HUES6 (cell line): Measurements from ENCODE around the gene NCOA4.
"Not testable (repeated sequence)": the region's sequence is repeated elsewhere in the genome, so short reads cannot be mapped to it uniquely, and the experiment has no call there.

Source experiments
- H3K27ac ChIP-seq: 2 replicates; pipeline ENCODE4 v1.7.0; 2013; ENCODE audit warnings: low read depth, mild to moderate bottlenecking, low read length, inconsistent platforms
- H3K27me3 ChIP-seq: 2 replicates; pipeline ENCODE4 v1.6.1; 2013; ENCODE audit warnings: low read length; ENCODE audit not compliant: control insufficient read depth, insufficient read depth
- H3K36me3 ChIP-seq: 2 replicates; pipeline ENCODE4 v1.6.1; 2013; ENCODE audit warnings: low read length; ENCODE audit not compliant: control insufficient read depth, insufficient read depth
- H3K4me1 ChIP-seq: 2 replicates; pipeline ENCODE4 v1.6.1; 2013; ENCODE audit warnings: low read length; ENCODE audit not compliant: control insufficient read depth, insufficient read depth
- H3K4me3 ChIP-seq: 2 replicates; pipeline ENCODE4 v1.5.1; 2013; ENCODE audit warnings: low read depth, low read length
- H3K9ac ChIP-seq: one replicate; pipeline ENCODE4 v1.6.1; 2013; ENCODE audit warnings: mild to moderate bottlenecking, low read length
- H3K9me3 ChIP-seq: 2 replicates; pipeline ENCODE4 v1.6.1; 2013; ENCODE audit warnings: low read depth, low read length; ENCODE audit not compliant: control insufficient read depth, insufficient read depth

The NCOA4 gene

DNA sequence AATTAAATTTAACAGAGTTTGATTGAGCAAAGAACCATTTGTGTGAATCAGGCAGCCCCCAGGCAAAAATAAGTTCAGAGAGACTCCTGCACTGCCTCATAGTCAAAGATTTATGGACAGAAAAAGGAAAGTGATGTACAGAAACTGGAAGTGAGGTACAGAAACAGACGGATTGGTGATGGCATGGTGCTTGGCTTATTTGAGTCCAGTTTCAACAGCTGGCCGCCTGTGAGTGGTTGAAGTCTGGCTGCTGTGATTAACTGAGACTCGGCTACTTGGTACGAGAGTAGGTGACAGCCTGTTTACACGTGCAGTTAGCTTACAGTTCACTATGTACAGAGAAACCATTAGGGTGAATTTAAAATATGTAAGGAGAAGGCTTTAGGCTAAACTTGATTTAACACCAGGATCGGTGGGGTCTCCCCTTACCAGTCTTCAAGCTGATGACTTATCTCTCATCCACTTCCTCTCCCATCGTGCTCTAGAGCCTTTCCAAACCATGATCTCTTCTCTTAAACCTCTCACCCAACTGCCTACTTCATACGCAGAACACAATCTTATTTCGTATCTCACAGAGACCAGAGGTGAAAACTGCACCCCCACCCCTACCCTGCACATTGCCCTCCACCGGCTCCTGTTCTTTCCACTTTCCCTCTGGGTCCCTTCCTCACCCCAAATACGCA lies 20.7 kb upstream of the NCOA4 start:
- no peak overlapping the region for H3K9ac ChIP-seq
- H3K4me1 ChIP-seq = peaks cover 49% of the 10 kb centered on the region

DNA sequence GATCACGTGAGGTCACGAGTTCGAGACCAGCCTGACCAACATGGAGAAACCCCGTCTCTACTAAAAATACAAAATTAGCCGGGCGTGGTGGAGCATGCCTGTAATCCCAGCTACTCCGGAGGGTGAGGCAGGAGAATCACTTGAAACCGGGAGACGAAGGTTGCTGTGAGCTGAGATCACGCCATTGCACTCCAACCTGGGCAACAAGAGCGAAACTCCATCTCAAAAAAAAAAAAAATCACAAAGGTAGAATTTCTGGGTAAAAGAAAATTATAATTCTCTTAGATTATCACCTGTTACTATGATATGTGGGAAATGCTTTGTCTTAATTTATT lies 19.0 kb upstream of the NCOA4 start:
- not testable (repeated sequence) for H3K27me3 ChIP-seq, H3K9me3 ChIP-seq, H3K36me3 ChIP-seq, H3K9ac ChIP-seq, H3K4me3 ChIP-seq, H3K27ac ChIP-seq
- peaks cover 38% of the 10 kb centered on the region for H3K4me1 ChIP-seq

More for the DNA sequence above, 20.7 kb upstream of the NCOA4 start:
- Histone ChIP-seq H3K4me3 (no peak overlapping the region), H3K36me3 (no peaks in the 10 kb centered on the region), H3K9me3 (no peaks in the 10 kb centered on the region), H3K27me3 (no peaks in the 10 kb centered on the region), H3K27ac (no peak overlapping the region; the same call in 1 of the 2 replicates)

DNA sequence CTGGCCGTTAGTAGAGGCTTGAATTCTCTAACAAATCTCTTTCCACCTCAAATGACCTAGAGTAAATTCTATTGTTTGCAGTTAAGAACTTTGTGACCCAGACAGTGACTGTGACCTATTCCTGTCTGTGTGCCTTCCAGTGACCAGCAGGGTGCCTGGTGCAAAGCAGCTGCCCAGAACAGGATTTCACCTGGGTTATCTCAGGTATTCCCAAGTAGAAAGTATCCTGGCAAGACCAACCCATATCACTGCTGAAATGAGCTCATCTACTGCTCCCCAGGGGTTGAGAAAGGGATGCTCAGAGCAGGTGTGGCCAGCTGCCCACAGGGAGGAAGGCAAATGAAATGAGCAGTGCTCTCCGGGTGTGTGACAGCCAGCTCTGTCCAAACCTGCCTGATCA lies 17.7 kb upstream of the NCOA4 start:
- Histone ChIP-seq H3K9ac (no peak overlapping the region), H3K4me3 (no peak overlapping the region), H3K36me3 (no peaks in the 10 kb centered on the region), H3K27me3 (no peaks in the 10 kb centered on the region), H3K9me3 (no peaks in the 10 kb centered on the region), H3K27ac (no peak overlapping the region), H3K4me1 (peaks cover 24% of the 10 kb centered on the region)

DNA sequence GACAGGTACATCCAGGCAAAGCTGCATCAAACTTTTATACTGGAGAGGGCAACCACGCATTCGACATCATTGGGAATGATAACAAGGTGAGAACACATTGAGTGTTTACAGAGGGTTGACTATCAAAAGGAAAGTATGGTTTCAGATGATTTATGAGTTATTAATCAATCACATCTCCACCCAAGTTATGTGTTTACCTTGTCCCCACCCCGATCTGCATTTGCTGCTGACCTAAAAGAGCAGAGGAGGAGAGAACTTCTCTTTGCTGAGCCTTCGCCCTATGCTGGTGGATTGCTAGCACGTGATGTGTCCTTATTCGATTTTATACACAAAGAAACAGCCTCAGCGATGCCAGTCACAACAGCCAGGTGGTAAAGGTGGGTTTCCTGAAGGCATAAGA lies 15.8 kb upstream of the NCOA4 start, which contains the start of gene MSMB:
Gene MSMB, minus strand, starts transcription at position 9 of the 400 bp plus-strand sequence. CDS start 32 bp downstream, outside the sequence.
- Histone ChIP-seq H3K9ac (no peak within 1 kb of the TSS), H3K27ac (no peak within 1 kb of the TSS), H3K36me3 (no peaks in the 10 kb centered on the region), H3K9me3 (no peaks in the 10 kb centered on the region), H3K27me3 (no peaks in the 10 kb centered on the region), H3K4me1 (peaks cover 6% of the 10 kb centered on the region; the same call in 1 of the 2 replicates), H3K4me3 (no peak within 1 kb of the TSS)

DNA sequence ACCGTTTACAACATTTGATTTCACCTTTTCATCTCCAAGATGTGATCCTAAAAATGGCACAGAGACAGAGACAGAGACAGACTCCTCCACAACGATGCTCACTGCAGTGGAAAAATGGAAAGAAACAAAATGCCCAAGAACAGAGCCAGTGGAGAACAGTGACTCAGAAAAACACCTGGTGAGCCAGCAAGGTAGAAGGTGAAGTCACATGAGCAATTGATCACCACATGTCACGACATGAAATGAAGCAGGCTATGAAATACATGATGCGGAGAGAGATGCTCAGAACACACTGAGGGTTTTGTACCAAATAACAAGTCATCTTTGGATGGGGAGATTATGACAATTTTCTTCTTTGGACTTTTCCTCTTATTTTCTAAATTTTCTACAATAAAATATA lies 12.1 kb upstream of the NCOA4 start:
- Histone ChIP-seq H3K27me3 (no peaks in the 10 kb centered on the region), H3K4me3 (no peak overlapping the region), H3K9me3 (no peaks in the 10 kb centered on the region), H3K4me1 (no peaks in the 10 kb centered on the region), H3K36me3 (no peaks in the 10 kb centered on the region), H3K9ac (no peak overlapping the region), H3K27ac (no peak overlapping the region)

DNA sequence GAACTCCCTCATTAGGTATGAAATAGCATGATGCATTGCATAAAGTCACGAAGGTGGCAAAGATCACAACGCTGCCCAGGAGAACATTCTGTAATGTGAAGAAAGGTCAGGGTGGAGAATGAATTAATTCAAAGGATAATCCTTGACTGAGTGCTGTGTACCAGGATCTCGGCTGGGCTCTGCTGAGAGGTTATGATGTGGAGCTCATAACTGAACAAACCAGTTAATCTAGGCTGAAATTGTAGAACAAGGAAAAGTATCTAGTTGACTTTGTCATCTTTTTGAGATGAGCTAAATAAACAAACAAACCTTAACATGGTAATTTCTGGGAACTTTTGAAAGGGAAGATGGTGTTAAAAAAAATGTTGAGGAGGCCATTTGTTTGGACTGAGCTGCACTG lies 9.6 kb upstream of the NCOA4 start:
- no peaks in the 10 kb centered on the region for H3K36me3 ChIP-seq
- H3K4me3 ChIP-seq = no peak overlapping the region
- H3K27me3 ChIP-seq = no peaks in the 10 kb centered on the region
- no peak overlapping the region for H3K27ac ChIP-seq
- H3K9ac ChIP-seq = no peak overlapping the region
- H3K4me1 ChIP-seq = no peaks in the 10 kb centered on the region; the same call in 1 of the 2 replicates
- H3K9me3 ChIP-seq = no peaks in the 10 kb centered on the region

DNA sequence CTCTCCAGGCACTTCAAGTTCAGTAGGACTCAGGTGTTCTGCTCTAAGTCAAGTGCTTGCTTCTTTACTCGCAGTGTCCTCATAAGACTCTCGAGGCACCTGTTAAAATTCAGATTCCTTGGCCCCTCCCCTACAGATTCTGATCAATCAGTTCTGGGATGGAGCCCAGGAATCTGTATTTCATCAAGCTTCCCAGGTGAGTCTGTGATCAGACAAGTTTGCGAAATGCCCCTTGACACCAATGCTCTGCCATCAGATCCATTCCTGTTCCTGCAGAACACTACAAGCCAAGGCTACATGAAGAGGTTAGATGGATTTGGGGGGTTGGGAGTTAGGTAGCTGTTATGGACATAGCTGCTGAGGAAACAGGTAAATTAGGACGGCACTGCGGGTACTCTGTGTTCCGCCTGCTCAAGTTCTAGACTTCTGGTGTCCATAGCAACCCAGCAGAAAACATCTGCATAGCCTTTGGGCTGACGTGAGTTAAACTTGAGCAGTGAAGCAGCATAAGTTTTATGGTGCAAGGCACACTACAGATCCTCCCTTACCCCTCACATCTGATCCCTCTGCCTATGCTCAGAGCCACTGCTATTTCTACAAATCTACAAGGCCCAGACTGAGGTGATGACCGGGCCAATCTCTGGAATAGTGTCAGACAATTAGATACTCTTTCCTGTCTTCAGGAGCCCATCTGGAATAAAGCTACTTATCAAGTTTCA lies 6.8 kb upstream of the NCOA4 start:
- no peaks in the 10 kb centered on the region; the same call in 1 of the 2 replicates for H3K4me1 ChIP-seq
- H3K9ac ChIP-seq = no peak overlapping the region
- no peaks in the 10 kb centered on the region for H3K36me3 ChIP-seq
- H3K27me3 ChIP-seq = no peaks in the 10 kb centered on the region
- H3K9me3 ChIP-seq = no peaks in the 10 kb centered on the region
- no peak overlapping the region for H3K27ac ChIP-seq
- H3K4me3 ChIP-seq = no peak overlapping the region

DNA sequence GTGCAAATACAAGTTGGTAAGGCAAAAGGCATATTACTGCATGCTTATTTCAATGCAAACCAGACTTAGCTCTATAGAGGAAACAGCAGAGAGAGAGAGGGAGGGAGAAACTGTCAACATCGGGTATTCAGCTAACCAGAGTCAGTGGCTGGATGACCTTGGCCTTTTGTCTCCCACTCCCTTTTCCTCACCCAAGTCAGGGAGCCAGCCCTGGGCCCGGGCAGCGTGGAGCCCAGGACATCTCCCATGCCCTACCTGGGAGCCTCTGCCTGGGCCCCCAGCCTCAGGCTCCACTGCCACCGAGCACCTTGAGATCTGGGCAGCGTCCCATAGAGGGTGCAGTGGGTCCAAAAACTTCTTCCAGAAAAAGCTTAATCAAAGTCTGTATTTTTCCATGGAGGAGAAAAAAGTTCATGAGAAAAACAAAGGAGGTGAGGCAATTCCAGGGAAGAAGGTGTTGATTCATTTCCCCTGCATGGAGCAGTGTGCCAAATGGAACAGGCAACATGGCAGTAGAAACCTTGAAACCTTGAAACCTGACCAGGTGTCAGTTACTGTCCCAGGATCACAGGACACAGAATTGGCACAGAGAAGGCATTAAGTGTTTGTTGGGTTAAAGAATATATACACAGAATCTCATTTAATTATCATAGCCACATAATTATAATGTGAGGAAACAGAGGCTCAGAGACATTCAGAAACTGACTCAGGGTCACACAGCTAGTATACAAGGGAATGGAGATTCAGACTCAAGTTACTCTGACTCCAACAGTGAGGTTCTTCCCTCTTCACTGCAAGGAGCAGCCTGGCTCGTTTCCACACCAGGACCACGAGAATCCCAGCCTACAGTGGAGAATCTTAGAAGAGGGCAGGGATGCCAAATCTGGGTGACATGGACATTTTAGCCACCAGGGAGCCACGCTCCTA lies 5.8 kb upstream of the NCOA4 start:
- Histone ChIP-seq H3K36me3 (no peaks in the 10 kb centered on the region), H3K4me3 (no peak overlapping the region), H3K9me3 (no peaks in the 10 kb centered on the region), H3K27me3 (no peaks in the 10 kb centered on the region), H3K27ac (no peak overlapping the region), H3K4me1 (no peaks in the 10 kb centered on the region; the same call in 1 of the 2 replicates), H3K9ac (no peak overlapping the region)

DNA sequence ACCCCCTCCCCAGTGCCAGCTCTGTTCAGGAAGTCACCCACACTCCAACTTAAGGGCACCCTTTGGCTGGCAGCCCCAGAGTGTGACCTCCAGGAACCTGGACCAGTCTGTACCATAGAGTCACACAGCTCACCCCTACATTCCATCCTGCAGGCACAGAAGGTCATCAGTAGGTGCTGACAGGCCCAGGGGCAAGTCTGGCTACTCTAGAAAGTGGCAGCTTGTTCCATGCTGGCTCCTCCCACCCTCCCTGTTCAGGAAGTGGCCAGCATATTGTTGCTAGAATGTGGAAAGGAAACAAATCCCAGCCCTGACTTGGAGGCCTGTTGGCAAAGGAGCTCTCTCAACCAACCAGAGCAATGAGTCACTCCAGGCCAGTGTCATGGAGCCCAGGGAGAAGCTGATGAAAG lies 3.2 kb upstream of the NCOA4 start:
- Histone ChIP-seq H3K27me3 (no peaks in the 10 kb centered on the region), H3K4me3 (no peak overlapping the region), H3K27ac (no peak overlapping the region), H3K9me3 (no peaks in the 10 kb centered on the region), H3K36me3 (no peaks in the 10 kb centered on the region), H3K9ac (no peak overlapping the region), H3K4me1 (peaks cover 14% of the 10 kb centered on the region)

DNA sequence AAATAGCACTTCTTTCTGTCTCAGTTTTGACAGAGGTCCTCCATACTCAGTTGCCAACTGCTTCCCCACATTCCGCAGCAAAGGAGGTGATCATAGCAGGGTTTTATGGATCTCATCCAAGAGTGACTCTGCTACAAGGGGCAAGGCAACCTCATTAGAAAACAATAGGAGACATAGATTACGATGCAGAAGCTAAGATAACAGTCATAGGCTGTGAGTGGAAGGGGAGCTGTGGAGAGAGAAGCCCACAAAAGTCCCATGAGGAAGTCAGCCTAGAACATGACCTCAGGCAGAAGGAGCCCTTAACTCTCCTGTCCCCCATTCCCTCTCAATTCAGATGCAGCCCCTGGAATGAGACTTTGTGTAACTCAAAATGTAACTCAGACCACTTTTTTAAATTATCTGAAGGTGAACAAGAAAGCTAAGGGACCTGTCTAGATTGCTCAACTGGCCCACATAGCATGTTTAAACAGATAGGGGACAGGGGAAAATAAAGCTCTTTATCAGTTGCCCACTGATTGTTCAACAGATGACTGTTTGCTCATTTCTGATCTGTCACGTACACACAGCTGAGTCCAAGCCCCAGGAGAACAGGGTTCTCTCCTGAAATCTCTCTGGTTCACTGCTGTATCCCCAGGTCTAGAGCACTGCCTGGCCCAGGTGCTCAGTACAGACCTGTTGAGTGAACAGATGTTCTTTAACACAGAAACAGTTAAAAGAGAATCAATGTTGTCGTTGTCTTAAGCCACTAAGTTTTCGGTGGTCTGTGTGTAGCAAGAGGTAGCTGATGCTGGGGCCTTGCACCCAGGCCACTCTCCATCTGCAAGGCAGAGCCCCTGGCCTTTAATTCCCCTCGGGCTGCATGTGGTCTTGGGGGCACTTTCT lies 1.5 kb upstream of the NCOA4 start:
- H3K4me3 ChIP-seq = no peak overlapping the region
- H3K9ac ChIP-seq = no peak overlapping the region
- peaks cover 14% of the 10 kb centered on the region for H3K4me1 ChIP-seq
- no peak overlapping the region for H3K27ac ChIP-seq
- no peaks in the 10 kb centered on the region for H3K27me3 ChIP-seq
- no peaks in the 10 kb centered on the region for H3K9me3 ChIP-seq
- H3K36me3 ChIP-seq = no peaks in the 10 kb centered on the region
